ENCODE measurements around the gene C19orf81.

GRCh38 chr19:50702871-50703829, 53.9 kb downstream of the C19orf81 start:
- TF ChIP-seq POLR2A (IDR thresholded peaks at IDR 0.05) (no peak), CTCF (IDR thresholded peaks at IDR 0.05) (no peak)

All from adrenal gland (tissue), 5 donors.